Thyroid gland (tissue), 4 donors: Measurements from ENCODE around the gene GALNT9.

Source experiments
- POLR2A ChIP-seq, 2 donors: fragments of 450-650 bp; IDR thresholded peaks; one replicate each; pipeline ENCODE4 v1.6.1; 2017; ENCODE audit warnings: antibody characterized with exemption in 2 of 2, mild to moderate bottlenecking in 2 of 2, moderate library complexity in 1 of 2
- TF ChIP-seq, protein P1 (sequence below), 6 experiments: fragments of 200-600 bp in 3 of 6; fragments of 450-650 bp in 3 of 6; sonication (generic) in 3 of 6; IDR thresholded peaks; one replicate each; pipeline ENCODE4 v1.5.1; 2016 to 2019; ENCODE audit warnings: antibody characterized with exemption in 6 of 6, mild to moderate bottlenecking in 2 of 6, inconsistent platforms in 1 of 6, moderate library complexity in 1 of 6

DNA sequence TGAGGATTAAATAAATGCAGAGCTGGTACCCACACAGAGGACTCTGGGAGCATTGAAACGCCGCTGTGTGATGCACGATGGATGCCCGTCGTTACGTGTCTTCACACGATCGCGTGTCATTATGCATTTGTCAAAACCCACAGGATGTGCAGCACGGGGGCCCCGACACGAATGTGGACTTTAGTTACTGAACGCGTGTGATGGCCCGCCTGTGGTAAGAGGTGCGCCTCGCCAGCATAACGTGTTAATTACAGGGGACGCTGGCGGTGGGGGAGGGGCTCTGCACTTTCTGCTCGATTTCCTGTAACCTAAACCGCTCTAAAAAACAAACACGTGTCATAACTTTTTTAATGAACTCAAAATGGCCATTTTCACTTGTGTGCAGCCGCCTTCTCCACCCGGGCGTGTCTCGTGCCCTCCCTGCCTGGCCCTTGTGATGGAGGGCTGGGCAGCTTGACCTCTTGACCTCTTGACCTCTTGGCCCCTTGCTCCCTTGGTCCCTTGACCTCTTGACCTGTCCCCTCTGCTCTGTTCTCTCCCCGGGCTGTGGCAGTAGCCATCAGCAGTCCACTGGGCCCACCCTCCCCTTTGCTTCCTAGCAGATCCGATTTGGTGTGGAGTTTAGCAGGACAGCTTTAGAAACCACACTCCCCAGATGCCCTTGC, 33.7 kb upstream of the GALNT9 start:
- TF ChIP-seq POLR2A (IDR thresholded peaks at IDR 0.05), result no peak
- TF ChIP-seq, protein P1, sequence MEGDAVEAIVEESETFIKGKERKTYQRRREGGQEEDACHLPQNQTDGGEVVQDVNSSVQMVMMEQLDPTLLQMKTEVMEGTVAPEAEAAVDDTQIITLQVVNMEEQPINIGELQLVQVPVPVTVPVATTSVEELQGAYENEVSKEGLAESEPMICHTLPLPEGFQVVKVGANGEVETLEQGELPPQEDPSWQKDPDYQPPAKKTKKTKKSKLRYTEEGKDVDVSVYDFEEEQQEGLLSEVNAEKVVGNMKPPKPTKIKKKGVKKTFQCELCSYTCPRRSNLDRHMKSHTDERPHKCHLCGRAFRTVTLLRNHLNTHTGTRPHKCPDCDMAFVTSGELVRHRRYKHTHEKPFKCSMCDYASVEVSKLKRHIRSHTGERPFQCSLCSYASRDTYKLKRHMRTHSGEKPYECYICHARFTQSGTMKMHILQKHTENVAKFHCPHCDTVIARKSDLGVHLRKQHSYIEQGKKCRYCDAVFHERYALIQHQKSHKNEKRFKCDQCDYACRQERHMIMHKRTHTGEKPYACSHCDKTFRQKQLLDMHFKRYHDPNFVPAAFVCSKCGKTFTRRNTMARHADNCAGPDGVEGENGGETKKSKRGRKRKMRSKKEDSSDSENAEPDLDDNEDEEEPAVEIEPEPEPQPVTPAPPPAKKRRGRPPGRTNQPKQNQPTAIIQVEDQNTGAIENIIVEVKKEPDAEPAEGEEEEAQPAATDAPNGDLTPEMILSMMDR (IDR thresholded peaks at IDR 0.05), result no peak
